SK-N-MC (cell line): ENCODE measurements around the gene SMG7.

Experiments
- DNase-seq: peaks from one replicate; pipeline ENCODE4 v3.0.0-alpha.2; 2011; ENCODE audit warnings: low read depth, low spot score
- H3K27ac ChIP-seq: fragments of 200-600 bp; sonication (generic); 2 replicates; pipeline ENCODE4 v1.5.1; 2016; ENCODE audit warnings: mixed run types
- H3K36me3 ChIP-seq: fragments of 200-600 bp; sonication (generic); 2 replicates; pipeline ENCODE4 v1.6.1; 2017; ENCODE audit warnings: antibody characterized with exemption, low read length, mixed read lengths; ENCODE audit not compliant: insufficient read depth
- H3K4me3 ChIP-seq: fragments of 200-600 bp; sonication (generic); 2 replicates; pipeline ENCODE4 v1.5.1; 2016
- H3K9ac ChIP-seq: fragments of 200-600 bp; sonication (generic); 2 replicates; pipeline ENCODE4 v1.8.0; 2017; ENCODE audit warnings: mixed run types, mixed read lengths; ENCODE audit not compliant: insufficient read length
- H3K9me3 ChIP-seq: fragments of 200-600 bp; sonication (generic); 2 replicates; pipeline ENCODE4 v1.6.1; 2017; ENCODE audit warnings: low read depth, mild to moderate bottlenecking, antibody characterized with exemption, low read length, moderate library complexity, mixed read lengths
- EZH2 ChIP-seq: fragments of 200-600 bp; sonication (generic); IDR thresholded peaks from one replicate; pipeline ENCODE4 v1.6.1; 2017; ENCODE audit warnings: antibody characterized with exemption
- FOXP2 ChIP-seq: optimal IDR thresholded peaks from 2 replicates; pipeline ENCODE3; 2011; ENCODE audit warnings: mild to moderate bottlenecking, moderate library complexity; ENCODE audit not compliant: insufficient read depth; ENCODE audit errors: extremely low read length, control extremely low read depth
- POLR2AphosphoS5 ChIP-seq: IDR thresholded peaks from 2 replicates; pipeline ENCODE4 v1.6.1; 2012; ENCODE audit warnings: mild to moderate bottlenecking, low read depth, low read length, borderline replicate concordance

Gene SMG7

GRCh38 chr1:183543619-183544204, 71.4 kb downstream of the SMG7 start:
- H3K9me3 ChIP-seq = no peaks in the 10 kb centered on the region
- no peak for DNase-seq
- H3K27ac ChIP-seq = no peak overlapping the region
- peaks cover 85% of the 10 kb centered on the region for H3K36me3 ChIP-seq
- no peak overlapping the region for H3K4me3 ChIP-seq
- TF ChIP-seq FOXP2 (no peak), EZH2 (no peak), POLR2AphosphoS5 (no peak)
- H3K9ac ChIP-seq = no peak overlapping the region

DNA sequence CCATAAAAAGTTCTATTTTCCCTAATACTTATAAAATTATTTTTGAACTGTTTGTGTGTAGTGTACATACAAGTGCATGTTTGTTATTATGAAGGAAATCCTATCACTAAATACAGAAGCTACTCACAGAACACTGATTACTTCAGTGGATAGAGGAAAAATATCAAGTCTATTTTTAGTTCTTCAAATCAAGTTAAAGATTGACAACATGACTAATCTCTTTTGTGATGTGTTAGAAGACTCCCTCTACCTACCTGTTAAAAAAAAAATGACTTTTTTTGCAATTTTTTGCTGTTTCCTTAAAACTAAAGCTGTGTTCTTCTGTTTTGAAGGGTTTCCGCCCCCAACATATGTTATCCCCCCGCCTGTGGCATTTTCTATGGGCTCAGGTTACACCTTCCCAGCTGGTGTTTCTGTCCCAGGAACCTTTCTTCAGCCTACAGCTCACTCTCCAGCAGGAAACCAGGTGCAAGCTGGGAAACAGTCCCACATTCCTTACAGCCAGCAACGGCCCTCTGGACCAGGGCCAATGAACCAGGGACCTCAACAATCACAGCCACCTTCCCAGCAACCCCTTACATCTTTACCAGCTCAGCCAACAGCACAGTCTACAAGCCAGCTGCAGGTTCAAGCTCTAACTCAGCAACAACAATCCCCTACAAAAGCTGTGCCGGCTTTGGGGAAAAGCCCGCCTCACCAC, 72.4 kb downstream of the SMG7 start:
- no peak overlapping the region for H3K4me3 ChIP-seq
- no peak overlapping the region for H3K9ac ChIP-seq
- peaks cover 87% of the 10 kb centered on the region for H3K36me3 ChIP-seq
- H3K9me3 ChIP-seq = no peaks in the 10 kb centered on the region
- no peak for DNase-seq
- no peak overlapping the region for H3K27ac ChIP-seq
- no peak for TF ChIP-seq EZH2
- no peak for TF ChIP-seq FOXP2
- no peak for TF ChIP-seq POLR2AphosphoS5

DNA sequence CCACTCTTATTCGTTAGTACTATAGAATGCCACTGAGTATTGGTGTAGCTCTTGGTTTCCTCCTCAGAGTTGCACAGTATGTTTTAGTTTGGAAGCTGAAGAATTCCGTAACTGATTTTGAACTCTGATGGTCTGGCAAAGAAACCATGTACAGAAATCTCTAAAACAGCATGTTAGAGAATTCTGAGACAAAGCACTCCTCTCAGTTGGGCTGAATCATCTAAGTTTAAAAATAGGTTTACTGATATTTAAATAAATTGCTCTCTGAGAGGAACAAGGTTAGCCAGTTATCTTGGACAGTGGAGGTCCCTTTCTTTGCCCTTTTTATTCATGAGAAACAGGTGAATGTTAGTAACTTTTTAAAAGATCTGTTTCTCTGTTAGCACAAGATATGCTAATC, 74.1 kb downstream of the SMG7 start:
- Histone ChIP-seq H3K4me3 (no peak overlapping the region), H3K27ac (no peak overlapping the region), H3K9ac (no peak overlapping the region), H3K36me3 (peaks cover 89% of the 10 kb centered on the region), H3K9me3 (no peaks in the 10 kb centered on the region)
- no peak for DNase-seq
- TF ChIP-seq POLR2AphosphoS5 (no peak), FOXP2 (no peak), EZH2 (no peak)

DNA sequence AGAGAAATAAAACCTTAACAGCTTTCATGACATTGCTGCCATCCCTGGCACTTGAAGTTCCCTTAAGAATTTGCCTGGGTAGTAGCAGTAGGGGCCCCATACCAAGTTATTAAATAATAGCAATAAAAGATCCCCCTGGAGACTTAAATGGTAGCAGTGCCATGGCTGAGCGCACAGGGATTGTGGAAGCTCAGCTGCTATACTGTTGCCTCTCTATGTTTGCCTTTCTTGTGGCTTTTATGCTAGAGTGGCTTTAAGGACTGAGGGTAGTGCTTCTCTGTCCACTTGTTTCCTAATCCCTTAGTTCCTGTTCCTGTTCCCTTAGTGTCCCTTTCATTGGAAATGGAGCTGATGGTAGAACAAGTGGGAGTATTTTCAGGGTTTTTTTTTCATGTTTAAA, 75.8 kb downstream of the SMG7 start:
- Histone ChIP-seq H3K9me3 (no peaks in the 10 kb centered on the region), H3K27ac (peak overlapping the region; percentile 28; the same call in 1 of the 2 replicates), H3K4me3 (no peak overlapping the region), H3K9ac (no peak overlapping the region), H3K36me3 (peaks cover 92% of the 10 kb centered on the region)
- no peak for TF ChIP-seq POLR2AphosphoS5
- no peak for TF ChIP-seq FOXP2
- no peak for TF ChIP-seq EZH2
- no peak for DNase-seq

- Histone ChIP-seq H3K36me3 (peaks cover 77% of the 10 kb centered on the region), H3K27ac (no peak overlapping the region), H3K9me3 (no peaks in the 10 kb centered on the region), H3K4me3 (no peak overlapping the region), H3K9ac (no peak overlapping the region)
- TF ChIP-seq POLR2AphosphoS5 (no peak), FOXP2 (no peak), EZH2 (no peak)
- no peak for DNase-seq
Observed at GRCh38 chr1:183550915-183551314, 78.6 kb downstream of the SMG7 start.

GRCh38 chr1:183551924-183552323, 79.6 kb downstream of the SMG7 start:
- H3K36me3 ChIP-seq = peaks cover 67% of the 10 kb centered on the region
- no peaks in the 10 kb centered on the region for H3K9me3 ChIP-seq

DNA sequence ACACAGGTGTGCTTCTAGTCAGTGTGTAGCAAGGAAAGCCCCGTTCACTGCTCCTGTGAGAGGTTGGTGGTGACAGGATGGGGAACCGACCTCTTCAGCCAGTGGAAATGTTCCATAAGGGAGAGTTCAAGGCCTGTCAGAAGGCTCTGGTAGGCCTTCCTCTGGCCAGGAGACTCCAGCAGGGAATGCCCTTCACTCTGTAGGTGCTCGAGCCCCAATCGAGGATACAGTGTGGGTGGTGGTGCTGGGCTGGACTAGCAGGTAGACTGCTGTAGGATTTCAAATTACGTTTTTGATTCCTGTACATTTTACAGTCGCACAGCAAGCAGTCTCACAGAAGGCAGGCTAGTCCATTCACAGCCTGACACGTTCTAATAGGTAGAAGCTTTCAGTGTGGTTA, 80.1 kb downstream of the SMG7 start:
- Histone ChIP-seq H3K27ac (no peak overlapping the region), H3K4me3 (no peak overlapping the region), H3K36me3 (peaks cover 67% of the 10 kb centered on the region), H3K9ac (no peak overlapping the region), H3K9me3 (no peaks in the 10 kb centered on the region)
- TF ChIP-seq FOXP2 (no peak), POLR2AphosphoS5 (no peak), EZH2 (no peak)
- DNase-seq = no peak

More at GRCh38 chr1:183551924-183552323, 79.6 kb downstream of the SMG7 start:
- no peak overlapping the region for H3K9ac ChIP-seq
- TF ChIP-seq FOXP2 (no peak), EZH2 (no peak), POLR2AphosphoS5 (no peak)
- H3K4me3 ChIP-seq = no peak overlapping the region
- DNase-seq = no peak
- H3K27ac ChIP-seq = no peak overlapping the region

GRCh38 chr1:183552891-183553290, 80.6 kb downstream of the SMG7 start:
- no peak for DNase-seq
- peaks cover 68% of the 10 kb centered on the region for H3K36me3 ChIP-seq
- TF ChIP-seq FOXP2 = no peak
- no peak for TF ChIP-seq EZH2
- TF ChIP-seq POLR2AphosphoS5 = no peak

More at GRCh38 chr1:183552891-183553290, 80.6 kb downstream of the SMG7 start:
- H3K9me3 ChIP-seq = no peaks in the 10 kb centered on the region
- H3K9ac ChIP-seq = no peak overlapping the region
- H3K4me3 ChIP-seq = no peak overlapping the region
- no peak overlapping the region for H3K27ac ChIP-seq
